ENCODE measurements around the gene PTEN.

- TF ChIP-seq, protein P1, sequence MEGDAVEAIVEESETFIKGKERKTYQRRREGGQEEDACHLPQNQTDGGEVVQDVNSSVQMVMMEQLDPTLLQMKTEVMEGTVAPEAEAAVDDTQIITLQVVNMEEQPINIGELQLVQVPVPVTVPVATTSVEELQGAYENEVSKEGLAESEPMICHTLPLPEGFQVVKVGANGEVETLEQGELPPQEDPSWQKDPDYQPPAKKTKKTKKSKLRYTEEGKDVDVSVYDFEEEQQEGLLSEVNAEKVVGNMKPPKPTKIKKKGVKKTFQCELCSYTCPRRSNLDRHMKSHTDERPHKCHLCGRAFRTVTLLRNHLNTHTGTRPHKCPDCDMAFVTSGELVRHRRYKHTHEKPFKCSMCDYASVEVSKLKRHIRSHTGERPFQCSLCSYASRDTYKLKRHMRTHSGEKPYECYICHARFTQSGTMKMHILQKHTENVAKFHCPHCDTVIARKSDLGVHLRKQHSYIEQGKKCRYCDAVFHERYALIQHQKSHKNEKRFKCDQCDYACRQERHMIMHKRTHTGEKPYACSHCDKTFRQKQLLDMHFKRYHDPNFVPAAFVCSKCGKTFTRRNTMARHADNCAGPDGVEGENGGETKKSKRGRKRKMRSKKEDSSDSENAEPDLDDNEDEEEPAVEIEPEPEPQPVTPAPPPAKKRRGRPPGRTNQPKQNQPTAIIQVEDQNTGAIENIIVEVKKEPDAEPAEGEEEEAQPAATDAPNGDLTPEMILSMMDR (IDR thresholded peaks at IDR 0.05) = no peak
- TF ChIP-seq POLR2A (IDR thresholded peaks at IDR 0.05) (no peak), POLR2AphosphoS5 (IDR thresholded peaks at IDR 0.05; ENCODE audit: insufficient read depth in 1 of 2, low read depth in 1 of 2) (no peak)
Observed at GRCh38 chr10:87916515-87916914, 53.1 kb downstream of the PTEN start.
